IMR-90 (cell line): Measurements from ENCODE around the gene LYPD5. TPM values are rescaled to one million over a fixed set of nuclear protein-coding genes. Genes with fewer than 3 reads are reported as not detected.
"Not testable (repeated sequence)": the region's sequence is repeated elsewhere in the genome, so short reads cannot be mapped to it uniquely, and the experiment has no call there.

Experiments
- ATAC-seq: fragments of 200-7000 bp; cut with Tn5 transposase; 2 replicates; pipeline ENCODE4 v1.9.1; 2020; ENCODE audit warnings: low read depth, mild to moderate bottlenecking, moderate library complexity
- BruUV-seq: library from RNA; stranded (reverse); fragments of 400-500 nt; replicated peaks from 2 replicates; lab custom pipeline; 2021; lab: Mats Ljungman, UMichigan
- CTCF ChIA-PET: fragments of 300-600 bp; formaldehyde crosslinking; extraction: SDS; loops from one replicate; lab custom pipeline; 2021; ENCODE audit warnings: antibody characterized with exemption; lab: Yijun Ruan, JAX
- POLR2A ChIA-PET: fragments of 300-600 bp; sonication (Branson Sonifier 250); formaldehyde crosslinking; loops from one replicate; lab custom pipeline; 2022; ENCODE audit warnings: antibody characterized with exemption; ENCODE audit not compliant: unreplicated experiment; lab: Charles Lee
- DNase-seq: peaks from one replicate; pipeline ENCODE4 v3.0.0; 2013
- H2AFZ ChIP-seq: replicated peaks from 2 replicates; pipeline ENCODE3; 2013; ENCODE audit warnings: low read length, mild to moderate bottlenecking; ENCODE audit not compliant: poor library complexity
- H2AK5ac ChIP-seq: 2 replicates; pipeline ENCODE4 v1.6.1; 2013; ENCODE audit warnings: low read depth, low read length, inconsistent platforms
- H2AK9ac ChIP-seq: replicated peaks from 2 replicates; pipeline ENCODE3; 2013; ENCODE audit warnings: mild to moderate bottlenecking, low read depth, low read length, moderate library complexity; ENCODE audit not compliant: poor library complexity
- H2BK120ac ChIP-seq: 2 replicates; pipeline ENCODE4 v1.6.1; 2013; ENCODE audit warnings: low read depth, low read length, inconsistent platforms
- H2BK15ac ChIP-seq: 3 replicates; pipeline ENCODE4 v1.6.1; 2013; ENCODE audit warnings: low read depth, low read length, inconsistent platforms
- H2BK20ac ChIP-seq: 2 replicates; pipeline ENCODE4 v1.6.1; 2013; ENCODE audit warnings: low read depth, mild to moderate bottlenecking, inconsistent platforms, low read length, moderate library complexity
- H2BK5ac ChIP-seq: 2 replicates; pipeline ENCODE4 v1.6.1; 2013; ENCODE audit warnings: mild to moderate bottlenecking, low read depth, low read length, inconsistent platforms; ENCODE audit not compliant: poor library complexity, severe bottlenecking
- H3K14ac ChIP-seq: replicated peaks from 2 replicates; pipeline ENCODE4 v1.6.1; 2013; ENCODE audit warnings: low read depth, low read length, inconsistent platforms
- H3K18ac ChIP-seq: 2 replicates; pipeline ENCODE4 v1.6.1; 2013; ENCODE audit warnings: low read depth, low read length, control low read depth
- H3K23ac ChIP-seq: 2 replicates; pipeline ENCODE4 v1.6.1; 2013; ENCODE audit warnings: low read depth, low read length, inconsistent platforms
- H3K27ac ChIP-seq: 2 replicates; pipeline ENCODE4 v1.5.1; 2013; ENCODE audit warnings: mild to moderate bottlenecking, control low read depth, low read length; ENCODE audit not compliant: insufficient read depth
- H3K27me3 ChIP-seq: 2 replicates; pipeline ENCODE4 v1.6.1; 2013; ENCODE audit warnings: low read length; ENCODE audit not compliant: control insufficient read depth, insufficient read depth
- H3K36me3 ChIP-seq: 2 replicates; pipeline ENCODE4 v1.6.1; 2013; ENCODE audit warnings: low read length, mixed read lengths; ENCODE audit not compliant: control insufficient read depth, insufficient read depth
- H3K4ac ChIP-seq: 2 replicates; pipeline ENCODE4 v1.6.1; 2013; ENCODE audit warnings: low read depth, low read length, inconsistent platforms
- H3K4me1 ChIP-seq: 2 replicates; pipeline ENCODE4 v1.6.1; 2013; ENCODE audit warnings: low read length, mixed read lengths; ENCODE audit not compliant: control insufficient read depth, insufficient read depth
- H3K4me2 ChIP-seq: 2 replicates; pipeline ENCODE4 v1.6.1; 2013; ENCODE audit warnings: low read depth, mild to moderate bottlenecking, control low read depth, low read length, moderate library complexity
- H3K4me3 ChIP-seq: 2 replicates; pipeline ENCODE4 v1.5.1; 2013; ENCODE audit warnings: low read depth, mild to moderate bottlenecking, control low read depth, low read length, moderate library complexity; ENCODE audit not compliant: insufficient read depth
- H3K56ac ChIP-seq: 2 replicates; pipeline ENCODE4 v1.6.1; 2013; ENCODE audit warnings: low read length, inconsistent platforms; ENCODE audit not compliant: insufficient read depth; ENCODE audit errors: extremely low read depth
- H3K79me1 ChIP-seq, 2 experiments: 2 replicates each; pipeline ENCODE4 v1.6.1; 2013; ENCODE audit warnings: low read length in 2 of 2, inconsistent platforms in 1 of 2, low read depth in 1 of 2
- H3K9ac ChIP-seq: 2 replicates; pipeline ENCODE4 v1.6.1; 2013; ENCODE audit warnings: low read depth, low read length, control low read depth
- H3K9me1 ChIP-seq: 2 replicates; pipeline ENCODE4 v1.6.1; 2013; ENCODE audit warnings: low read length, inconsistent platforms; ENCODE audit not compliant: insufficient read depth
- H3K9me3 ChIP-seq: 2 replicates; pipeline ENCODE4 v1.6.1; 2013; ENCODE audit warnings: low read length; ENCODE audit not compliant: control insufficient read depth, insufficient read depth
- H4K20me1 ChIP-seq: 2 replicates; pipeline ENCODE4 v1.6.1; 2013; ENCODE audit warnings: low read length, inconsistent platforms; ENCODE audit not compliant: insufficient read depth
- H4K5ac ChIP-seq: 2 replicates; pipeline ENCODE4 v1.6.1; 2013; ENCODE audit warnings: mild to moderate bottlenecking, low read depth, low read length, control low read depth
- H4K8ac ChIP-seq, 2 experiments: 2 replicates each; pipeline ENCODE4 v1.6.1; 2013; ENCODE audit warnings: low read depth in 2 of 2, low read length in 2 of 2, control low read depth in 1 of 2, inconsistent platforms in 1 of 2
- H4K91ac ChIP-seq: 2 replicates; pipeline ENCODE4 v1.6.1; 2013; ENCODE audit warnings: low read depth, low read length, inconsistent platforms; ENCODE audit not compliant: insufficient read depth
- NFE2L2 ChIP-seq: fragments of 150-350 bp; IDR thresholded peaks from 2 replicates; pipeline ENCODE4 v1.6.1; 2016; ENCODE audit warnings: low read depth, mild to moderate bottlenecking, low read length
- WGBS, 2 experiments: methylation state at CpG; one replicate each; pipeline versions ENCODE4 v1.1.5 to v1.1.7; 2013; ENCODE audit warnings: missing lambda C conversion rate in 2 of 2; ENCODE audit not compliant: insufficient read length in 1 of 2; ENCODE audit errors: extremely low coverage in 2 of 2; 5-methylcytosine and 5-hydroxymethylcytosine counted together
- dilution Hi-C: fragments of 300-500 bp; cut with HindIII; formaldehyde crosslinking; loops from one replicate; pipeline ENCODE4 v1.14.3; 2018; ENCODE audit warnings: low sequenced_read_pairs; ENCODE audit not compliant: unreplicated experiment
- in situ Hi-C: fragments of 300-500 bp; cut with MboI; formaldehyde crosslinking; loops from 3 replicates; pipeline ENCODE4 v1.14.3; 2019; ENCODE audit warnings: low sequenced_read_pairs, inconsistent platforms, mixed read lengths
- intact Hi-C: fragments of 100-400 bp; cut with micrococcal nuclease; formaldehyde crosslinking; loops from 2 replicates; pipeline ENCODE4 v1.10.0; 2022
- polyA plus RNA-seq, 3 experiments: library from polyadenylated mRNA; depleted of rRNA; stranded (reverse); fragments of >200 nt; gene quantifications; 2 replicates each; pipeline ENCODE4 v1.2.3, GENCODE V29; 2012; ENCODE audit warnings: low replicate concordance in 1 of 3
- total RNA-seq: library from RNA; depleted of rRNA; stranded (reverse); fragments of >200 nt; gene quantifications from 2 replicates; pipeline ENCODE4 v1.2.3, GENCODE V29; 2012

The LYPD5 gene
- total and polyA plus RNA-seq, 2 of the 4 experiments (the other 2 are of a cell fraction), result 0.31 to 0.36 TPM

GRCh38 chr19:43775299-43775890, 26.9 kb downstream of the LYPD5 start:
- no peaks in the 10 kb centered on the region for H3K9me3 ChIP-seq
- peaks cover 3% of the 10 kb centered on the region for H3K4me1 ChIP-seq
- no peak overlapping the region for H4K5ac ChIP-seq
- in situ Hi-C loops (no loop called here), intact Hi-C loops (no loop called here), dilution Hi-C loops (no loop called here)
- H3K23ac ChIP-seq, result no peak overlapping the region
- H3K4me2 ChIP-seq, result no peak overlapping the region
- no peak overlapping the region for H3K4me3 ChIP-seq
- H2AK5ac ChIP-seq, result no peak overlapping the region
- H4K91ac ChIP-seq, result no peak overlapping the region
- no peaks in the 10 kb centered on the region for H3K36me3 ChIP-seq
- CTCF ChIA-PET, result interaction anchor here (0.9 to 1.6 kb wide), 6 partner anchors 10 to 241 kb away, joined by 3 to 10 read pairs (median 3); no protein-coding TSS in a partner anchor
- no peak overlapping the region for H3K4ac ChIP-seq
- no peak overlapping the region for H2BK15ac ChIP-seq
- no peak overlapping the region for H3K27ac ChIP-seq
- H3K56ac ChIP-seq, result no peak overlapping the region
- H3K18ac ChIP-seq, result no peak overlapping the region
- H3K27me3 ChIP-seq, result peaks cover 11% of the 10 kb centered on the region
- DNase-seq, result no peak
- no peak for TF ChIP-seq NFE2L2
- no peaks in the 10 kb centered on the region for H3K9me1 ChIP-seq
- no peak overlapping the region for H2BK120ac ChIP-seq
- H4K8ac ChIP-seq, result no peak overlapping the region
- no peaks in the 10 kb centered on the region; the same call in 1 of the 2 replicates for H4K20me1 ChIP-seq
- BruUV-seq, result no TSS peak
- peak overlapping the region; percentile 15 for H2AK9ac ChIP-seq
- no peak overlapping the region for H2BK5ac ChIP-seq
- POLR2A ChIA-PET, result no interaction called here
- no peak overlapping the region for H3K14ac ChIP-seq
- no peak for ATAC-seq
- no peak overlapping the region for H2BK20ac ChIP-seq
- no CpG with 5 or more reads among the region's 7 CpGs for WGBS, 2 experiments
- H2AFZ ChIP-seq, result no peak overlapping the region
- no peaks in the 10 kb centered on the region for H3K79me1 ChIP-seq
- no peak overlapping the region for H3K9ac ChIP-seq

- BruUV-seq, H3K56ac ChIP-seq, H4K5ac ChIP-seq, H3K79me1 ChIP-seq, H3K36me3 ChIP-seq, in situ Hi-C loops, H2BK20ac ChIP-seq, H2BK15ac ChIP-seq, H3K4me3 ChIP-seq, DNase-seq, H4K91ac ChIP-seq, H2BK5ac ChIP-seq, H3K9ac ChIP-seq, dilution Hi-C loops, H3K27ac ChIP-seq, H3K9me3 ChIP-seq, H4K20me1 ChIP-seq, intact Hi-C loops, ATAC-seq, H3K4me1 ChIP-seq, H2AK9ac ChIP-seq, H3K9me1 ChIP-seq, POLR2A ChIA-PET: not testable (repeated sequence)
- peak overlapping the region; percentile 80 for H3K14ac ChIP-seq
- CTCF ChIA-PET, result interaction anchor here (0.9 to 1.6 kb wide), 8 partner anchors 11 to 241 kb away, joined by 3 to 10 read pairs (median 4); no protein-coding TSS in a partner anchor
- 48% methylated on average over 5 of the region's 11 CpGs; no CpG with 5 or more reads in 1 of the 2 experiments for WGBS, 2 experiments
- peak overlapping the region; percentile 91 for H2AFZ ChIP-seq
- 0 out of 2 replicates have a peak overlapping the region, but pooled peaks have one; percentile 40 for H3K4ac ChIP-seq
- H3K18ac ChIP-seq, result peak overlapping the region; percentile 11; the same call in 1 of the 2 replicates
- H3K4me2 ChIP-seq, result peak overlapping the region; percentile 53; the same call in 1 of the 2 replicates
- H4K8ac ChIP-seq, result peak overlapping the region in 1 of 2 experiments; percentile 71; a peak in 2 of 4 replicates
- peak overlapping the region; percentile 45; the same call in 1 of the 2 replicates for H2BK120ac ChIP-seq
- H3K27me3 ChIP-seq, result peaks cover 11% of the 10 kb centered on the region
- peak overlapping the region; percentile 93; the same call in 1 of the 2 replicates for H2AK5ac ChIP-seq
- peak overlapping the region; percentile 15; the same call in 1 of the 2 replicates for H3K23ac ChIP-seq
Measured at GRCh38 chr19:43774940-43775258, 27.3 kb downstream of the LYPD5 start.
